GM12874 (cell line): ENCODE data around the gene DOP1B.

ENCODE experiments used
- CTCF ChIP-seq: IDR thresholded peaks from 2 replicates; pipeline ENCODE4 v1.5.1; 2011; ENCODE audit warnings: low read depth, mild to moderate bottlenecking, control low read depth, low read length, moderate library complexity; ENCODE audit not compliant: insufficient read depth

Gene DOP1B

DNA sequence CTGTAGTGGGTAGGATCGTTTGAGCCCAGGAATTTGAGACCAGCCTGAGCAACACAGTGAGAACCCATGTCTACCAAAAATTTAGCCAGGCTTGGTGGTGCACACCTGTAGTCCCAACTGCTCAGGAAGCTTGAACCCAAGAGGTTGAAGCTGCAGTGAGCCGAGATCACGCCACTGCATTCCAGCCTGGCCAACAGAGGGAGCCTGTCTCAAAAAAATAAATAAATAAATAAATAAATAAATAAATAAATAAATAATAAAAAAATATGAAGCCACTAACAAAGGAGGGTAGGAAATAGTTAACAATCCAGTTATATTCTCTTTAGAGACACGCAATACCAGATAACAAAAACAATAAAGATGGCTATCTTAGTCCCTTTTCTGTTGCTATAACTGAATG lies 33.6 kb upstream of the DOP1B start:
- no peak for TF ChIP-seq CTCF

GRCh38 chr21:36124395-36124794 lies 32.2 kb upstream of the DOP1B start:
- no peak for TF ChIP-seq CTCF

- TF ChIP-seq CTCF = peak; percentile 90
These were observed 31.0 kb upstream of the DOP1B start for GRCh38 chr21:36125512-36126207.

DNA sequence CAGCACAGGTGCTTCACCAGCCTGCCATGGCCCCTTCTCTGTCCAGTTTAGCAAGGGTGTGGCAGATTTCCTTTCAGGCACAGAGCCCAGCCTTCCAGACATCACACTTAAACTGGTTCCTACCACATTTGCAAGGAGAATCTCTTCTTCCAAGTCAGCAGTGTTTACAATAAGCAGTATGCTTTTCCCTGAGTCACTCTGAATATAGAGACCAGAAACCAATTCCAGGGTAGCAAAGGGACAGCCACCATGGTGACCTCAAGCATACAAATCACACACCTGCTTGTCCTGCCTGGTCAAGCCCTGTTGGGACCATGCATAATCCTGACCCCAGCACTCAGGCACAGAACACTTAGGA lies 30.4 kb upstream of the DOP1B start:
- no peak for TF ChIP-seq CTCF

DNA sequence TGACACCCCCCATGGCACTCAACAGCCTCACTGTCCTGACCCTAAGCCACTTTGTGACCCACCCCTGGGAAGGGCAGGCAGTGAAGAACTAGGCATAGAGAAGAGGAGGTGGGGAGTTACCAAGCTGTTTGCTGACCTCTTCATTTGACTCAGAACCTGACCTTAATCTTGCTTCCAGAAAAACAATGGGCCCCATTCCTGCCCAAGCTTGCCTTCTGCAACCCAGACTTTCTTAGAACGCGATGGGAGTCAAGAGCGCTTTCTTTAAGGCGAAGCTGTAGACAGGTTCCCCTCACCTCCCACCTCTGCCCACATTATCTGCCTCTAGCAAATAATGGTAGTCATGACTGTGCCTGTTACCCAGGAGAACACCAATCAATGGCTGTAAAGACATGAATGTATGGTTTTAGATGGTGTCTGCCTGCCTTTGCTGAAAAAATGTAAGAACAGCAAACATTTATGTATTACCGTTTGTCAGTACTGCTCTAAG lies 30.0 kb upstream of the DOP1B start:
- TF ChIP-seq CTCF = no peak

- no peak for TF ChIP-seq CTCF
These were observed 29.2 kb upstream of the DOP1B start for GRCh38 chr21:36127250-36127904.

- TF ChIP-seq CTCF = no peak
These were observed 28.6 kb upstream of the DOP1B start for GRCh38 chr21:36127977-36128376.
